Endodermal cell (in vitro differentiated cells): ENCODE measurements around the gene TRPC6. TPM values are rescaled to one million over a fixed set of nuclear protein-coding genes. Genes with fewer than 3 reads are reported as not detected.

Experiments
- DNase-seq: peaks from one replicate; pipeline ENCODE4 v3.0.0-alpha.2; 2017
- H3K27ac ChIP-seq: 2 replicates; pipeline ENCODE4 v1.5.1; 2013; ENCODE audit warnings: mild to moderate bottlenecking, low read depth, low read length, moderate library complexity
- H3K27me3 ChIP-seq: 2 replicates; pipeline ENCODE4 v1.6.1; 2013; ENCODE audit warnings: mild to moderate bottlenecking, low read length, moderate library complexity; ENCODE audit not compliant: insufficient read depth, control insufficient read depth, poor library complexity, severe bottlenecking
- H3K36me3 ChIP-seq: 2 replicates; pipeline ENCODE4 v1.7.0; 2013; ENCODE audit warnings: mild to moderate bottlenecking, low read length, moderate library complexity; ENCODE audit not compliant: control insufficient read depth, insufficient read depth
- H3K4me1 ChIP-seq: one replicate; pipeline ENCODE4 v1.7.0; 2013; ENCODE audit warnings: low read length; ENCODE audit not compliant: control insufficient read depth, insufficient read depth
- H3K4me3 ChIP-seq: 2 replicates; pipeline ENCODE4 v1.5.1; 2013; ENCODE audit warnings: mild to moderate bottlenecking, low read length, moderate library complexity
- H3K9ac ChIP-seq: 2 replicates; pipeline ENCODE4 v1.6.1; 2013; ENCODE audit warnings: mild to moderate bottlenecking, low read length, moderate library complexity; ENCODE audit not compliant: poor library complexity, severe bottlenecking; ENCODE audit errors: extremely low read depth
- H3K9me3 ChIP-seq: 2 replicates; pipeline ENCODE4 v1.6.1; 2013; ENCODE audit warnings: mild to moderate bottlenecking, low read length, moderate library complexity; ENCODE audit not compliant: control insufficient read depth
- H3K27ac Mint-ChIP-seq: 2 replicates; pipeline ENCODE4 v1.8.0; 2020; ENCODE audit warnings: mixed read lengths
- H3K27me3 Mint-ChIP-seq: 2 replicates; pipeline ENCODE4 v1.8.0; 2021; ENCODE audit warnings: mild to moderate bottlenecking, mixed read lengths; ENCODE audit not compliant: insufficient read depth
- H3K36me3 Mint-ChIP-seq: 2 replicates; pipeline ENCODE4 v1.8.0; 2020; ENCODE audit warnings: low read depth, mixed read lengths
- H3K4me1 Mint-ChIP-seq: 2 replicates; pipeline ENCODE4 v1.8.0; 2020; ENCODE audit warnings: mixed read lengths
- H3K4me3 Mint-ChIP-seq: 2 replicates; pipeline ENCODE4 v1.8.0; 2020; ENCODE audit warnings: mild to moderate bottlenecking, moderate library complexity, mixed read lengths
- H3K9me3 Mint-ChIP-seq: 2 replicates; pipeline ENCODE4 v1.8.0; 2020; ENCODE audit warnings: mild to moderate bottlenecking, mixed read lengths
- CTCF ChIP-seq: fragments of 200-600 bp; sonication (generic); conservative IDR thresholded peaks from 2 replicates; pipeline ENCODE4 v1.5.0; 2021; ENCODE audit warnings: antibody characterized with exemption, mild to moderate bottlenecking
- WGBS, 2 experiments: methylation state at CpG; one replicate each; pipeline versions ENCODE4 v1.1.5 to v1.1.7; 2013; ENCODE audit warnings: missing lambda C conversion rate in 2 of 2, mixed read lengths in 1 of 2; ENCODE audit not compliant: insufficient coverage in 1 of 2, insufficient read length in 1 of 2; 5-methylcytosine and 5-hydroxymethylcytosine counted together
- total RNA-seq, 2 donors: library from RNA; stranded (reverse); fragmentation: NEBNext Ultra II Directional in 1 of 2; extraction: Animal tissue kit (Norgen Biotek cat#: 25700) in 1 of 2; gene quantifications; 2 replicates in 1 of 2; 3 replicates in 1 of 2; pipeline ENCODE4 v1.2.1, GENCODE V29; 2021

Gene TRPC6
- total RNA-seq, 2 donors from 2014 or later = 1.2 to 5.1 TPM

- H3K4me1 ChIP-seq = peaks cover 2% of the 10 kb centered on the region
- no peak for TF ChIP-seq CTCF
- no peak overlapping the region for H3K4me3 Mint-ChIP-seq
- no peaks in the 10 kb centered on the region for H3K9me3 Mint-ChIP-seq
- H3K27me3 Mint-ChIP-seq = no peaks in the 10 kb centered on the region
- H3K9me3 ChIP-seq = no peaks in the 10 kb centered on the region
- 44 to 67% methylated on average over 4 to 5 of the region's 5 CpGs for WGBS, 2 experiments
- no peak overlapping the region for H3K27ac ChIP-seq
- H3K4me3 ChIP-seq = no peak overlapping the region
- no peaks in the 10 kb centered on the region for H3K27me3 ChIP-seq
- DNase-seq = no peak
- no peak overlapping the region for H3K27ac Mint-ChIP-seq
- no peak overlapping the region for H3K9ac ChIP-seq
- peaks cover 12% of the 10 kb centered on the region for H3K4me1 Mint-ChIP-seq
- no peaks in the 10 kb centered on the region for H3K36me3 Mint-ChIP-seq
- no peaks in the 10 kb centered on the region for H3K36me3 ChIP-seq
Measured at GRCh38 chr11:101497291-101497690, 86.5 kb downstream of the TRPC6 start.

- H3K4me1 ChIP-seq = no peaks in the 10 kb centered on the region
- H3K27ac Mint-ChIP-seq = no peak overlapping the region
- no peaks in the 10 kb centered on the region for H3K27me3 ChIP-seq
- TF ChIP-seq CTCF = no peak
- no peaks in the 10 kb centered on the region for H3K36me3 Mint-ChIP-seq
- no peaks in the 10 kb centered on the region for H3K4me1 Mint-ChIP-seq
- no peaks in the 10 kb centered on the region for H3K9me3 Mint-ChIP-seq
- DNase-seq = no peak
- no peak overlapping the region for H3K4me3 Mint-ChIP-seq
- no peaks in the 10 kb centered on the region for H3K9me3 ChIP-seq
- no peak overlapping the region for H3K9ac ChIP-seq
- H3K36me3 ChIP-seq = no peaks in the 10 kb centered on the region
- no peak overlapping the region for H3K27ac ChIP-seq
- no peaks in the 10 kb centered on the region for H3K27me3 Mint-ChIP-seq
- WGBS, 2 experiments = 43 to 47% methylated on average over 2 of the region's 2 CpGs
- H3K4me3 ChIP-seq = no peak overlapping the region
Measured at GRCh38 chr11:101487775-101488174, 96.0 kb downstream of the TRPC6 start.

GRCh38 chr11:101482556-101483124, 101.2 kb downstream of the TRPC6 start:
- no peak for TF ChIP-seq CTCF
- no peaks in the 10 kb centered on the region for H3K4me1 ChIP-seq
- no peaks in the 10 kb centered on the region for H3K9me3 Mint-ChIP-seq
- H3K27ac Mint-ChIP-seq = no peak overlapping the region
- WGBS, 2 experiments = 25% methylated on average over 4 of the region's 4 CpGs; no CpG with 5 or more reads in 1 of the 2 experiments
- no peak overlapping the region for H3K4me3 ChIP-seq
- H3K4me1 Mint-ChIP-seq = peaks cover 14% of the 10 kb centered on the region
- no peaks in the 10 kb centered on the region for H3K9me3 ChIP-seq
- H3K4me3 Mint-ChIP-seq = no peak overlapping the region
- no peaks in the 10 kb centered on the region for H3K27me3 Mint-ChIP-seq
- H3K36me3 Mint-ChIP-seq = no peaks in the 10 kb centered on the region
- no peaks in the 10 kb centered on the region for H3K27me3 ChIP-seq
- H3K27ac ChIP-seq = no peak overlapping the region
- H3K9ac ChIP-seq = no peak overlapping the region
- no peak for DNase-seq
- H3K36me3 ChIP-seq = no peaks in the 10 kb centered on the region
